GM18858 (cell line): ENCODE measurements around the gene KLRF2.
"Not testable (repeated sequence)": the region's sequence is repeated elsewhere in the genome, so short reads cannot be mapped to it uniquely, and the experiment has no call there.

Source experiments
- ATAC-seq: cut with Tn5 transposase; IDR thresholded peaks from one replicate; pipeline ENCODE4 v1.9.1; 2021; ENCODE audit not compliant: unreplicated experiment

Gene KLRF2, protein sequence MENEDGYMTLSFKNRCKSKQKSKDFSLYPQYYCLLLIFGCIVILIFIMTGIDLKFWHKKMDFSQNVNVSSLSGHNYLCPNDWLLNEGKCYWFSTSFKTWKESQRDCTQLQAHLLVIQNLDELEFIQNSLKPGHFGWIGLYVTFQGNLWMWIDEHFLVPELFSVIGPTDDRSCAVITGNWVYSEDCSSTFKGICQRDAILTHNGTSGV

DNA sequence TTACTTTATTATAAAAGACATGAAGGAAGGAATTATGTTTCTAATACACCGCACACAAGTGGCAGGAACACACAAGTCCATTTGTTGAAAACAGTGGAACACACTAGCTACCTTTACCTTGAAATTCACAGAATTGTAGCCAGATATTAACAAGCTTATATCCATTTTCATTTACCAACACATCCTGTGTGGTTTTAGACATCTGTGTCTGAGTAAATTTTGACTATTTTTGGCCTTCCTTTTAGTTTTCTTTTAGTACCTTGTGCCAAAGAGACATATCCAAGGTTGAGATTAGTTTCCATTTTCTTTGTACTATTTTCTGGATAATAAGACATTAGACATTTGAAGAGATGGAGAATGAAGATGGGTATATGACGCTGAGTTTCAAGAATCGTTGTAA, at the start of gene KLRF2:
Gene KLRF2 (plus strand): TSS at position 244 of the 400 bp plus-strand sequence. CDS start 107 bp downstream, at position 351.
- ATAC-seq: no peak

DNA sequence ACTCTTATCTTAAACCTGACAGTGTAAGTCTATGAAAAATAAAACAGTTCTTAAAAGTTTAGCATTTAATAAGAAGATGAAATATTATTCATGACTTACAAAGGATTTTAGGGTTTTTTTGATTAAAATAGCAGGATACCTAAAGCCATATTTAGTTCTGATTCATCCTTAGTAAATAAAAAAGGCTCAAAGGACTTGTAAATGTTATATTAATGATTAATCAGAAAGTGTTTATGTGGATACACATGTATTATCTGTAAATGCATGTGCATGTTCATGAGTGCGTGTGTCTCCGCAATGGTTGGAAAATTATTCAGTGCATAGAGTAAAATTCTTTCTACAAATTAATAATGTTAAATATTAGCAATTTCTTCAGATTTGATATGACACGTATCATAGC, 49.6 kb upstream of the KLRF2 start:
- ATAC-seq: no peak

GRCh38 chr12:9843407-9843806, 37.9 kb upstream of the KLRF2 start:
- ATAC-seq: no peak

DNA sequence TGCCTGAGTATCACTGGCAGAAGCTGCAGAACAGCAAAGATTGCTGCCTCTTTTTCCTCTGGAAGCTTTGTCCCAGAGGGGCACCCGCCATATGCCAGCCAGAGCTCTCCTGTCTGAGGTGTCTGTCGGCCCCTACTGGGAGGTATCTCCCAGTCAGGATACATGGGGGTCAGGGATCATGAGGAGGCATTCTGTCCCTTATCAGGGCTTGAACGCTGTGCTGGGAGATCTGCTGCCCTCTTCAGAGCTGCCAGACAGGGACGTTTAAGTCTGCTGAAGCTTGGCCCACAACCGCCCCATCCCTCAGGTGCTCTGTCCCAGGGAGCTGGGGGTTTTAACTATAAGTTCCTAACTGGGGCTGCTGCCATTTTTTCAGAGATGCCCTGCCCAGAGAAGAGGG, 32.4 kb upstream of the KLRF2 start:
- no peak for ATAC-seq

GRCh38 chr12:9851050-9851449, 30.2 kb upstream of the KLRF2 start:
- no peak for ATAC-seq

- ATAC-seq: no peak
Measured at GRCh38 chr12:9851927-9852326, 29.4 kb upstream of the KLRF2 start.

- ATAC-seq: no peak
Measured at GRCh38 chr12:9856151-9856550, 25.1 kb upstream of the KLRF2 start.

- no peak for ATAC-seq
Measured at GRCh38 chr12:9856894-9857293, 24.4 kb upstream of the KLRF2 start.

DNA sequence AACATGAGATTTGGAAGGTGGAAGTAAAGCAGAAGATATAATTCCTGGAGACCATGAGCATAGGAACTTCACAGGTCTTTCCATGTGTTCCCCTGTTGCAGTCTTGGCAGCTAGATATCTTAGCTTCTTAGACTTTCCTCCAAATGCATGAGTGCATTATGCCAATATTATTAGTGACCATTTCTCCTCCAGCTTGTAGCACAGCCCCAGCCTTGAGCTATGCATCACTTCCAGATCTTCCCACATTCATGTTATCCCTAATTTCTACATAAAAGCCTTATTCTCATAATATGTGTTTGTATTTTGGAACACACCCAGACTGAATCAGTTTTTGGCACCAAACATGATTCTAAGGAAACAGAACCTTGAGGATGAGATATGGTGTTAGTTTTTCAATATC, 23.2 kb upstream of the KLRF2 start:
- ATAC-seq: no peak

DNA sequence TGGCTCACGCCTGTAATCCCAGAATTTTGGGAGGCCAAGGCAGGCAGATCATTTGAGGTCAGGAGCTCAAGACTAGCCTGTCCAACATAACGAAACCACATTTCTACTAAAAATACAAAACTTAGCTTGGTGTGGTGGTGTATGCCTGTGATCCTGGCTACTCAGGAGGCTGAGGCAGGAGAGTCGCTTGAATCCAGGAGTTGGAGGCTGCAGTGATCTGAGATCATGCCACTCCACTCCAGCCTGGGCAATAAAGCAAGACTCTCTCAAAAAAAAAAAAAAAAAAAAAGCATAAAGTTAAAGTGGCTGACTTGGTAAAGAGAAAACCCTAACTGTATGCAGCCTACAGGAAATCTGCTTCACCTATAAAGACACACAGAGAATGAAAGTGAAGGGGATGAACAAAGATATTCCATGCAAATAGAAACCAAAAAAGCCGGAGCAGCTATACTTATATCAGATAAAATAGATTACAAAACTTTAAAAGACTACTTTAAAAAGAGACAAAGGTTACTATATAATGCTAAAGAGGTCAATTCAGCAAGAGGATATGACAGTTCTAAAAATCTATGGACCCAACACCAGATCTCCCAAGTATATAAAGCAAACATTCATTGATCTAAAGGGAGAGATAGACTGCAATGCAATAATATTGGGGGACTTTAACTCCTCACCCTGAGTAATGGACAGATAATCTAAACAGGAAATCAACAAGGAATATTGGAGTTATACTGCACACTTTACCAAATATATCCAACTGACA, 16.2 kb upstream of the KLRF2 start:
- no peak for ATAC-seq

GRCh38 chr12:9866860-9867269, 14.4 kb upstream of the KLRF2 start:
- no peak for ATAC-seq

DNA sequence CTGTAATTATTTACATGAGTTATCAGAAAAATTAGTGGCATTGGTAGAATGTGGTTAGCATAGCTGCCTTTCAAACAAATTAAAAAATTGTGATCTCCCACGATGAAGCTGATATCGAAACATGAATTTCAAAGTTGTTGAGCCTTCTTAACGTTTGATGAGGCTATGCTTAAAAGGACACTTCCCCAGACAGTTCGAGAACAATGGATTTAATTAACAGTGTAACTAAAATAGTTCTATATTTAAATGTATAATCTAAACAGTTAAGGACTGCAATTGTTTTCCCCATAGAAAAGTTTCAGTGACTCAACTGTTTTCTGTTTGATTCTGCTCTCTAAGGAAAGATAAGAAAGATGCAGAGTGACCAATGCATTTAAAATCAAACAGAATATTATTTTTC, 13.8 kb upstream of the KLRF2 start:
- no peak for ATAC-seq

DNA sequence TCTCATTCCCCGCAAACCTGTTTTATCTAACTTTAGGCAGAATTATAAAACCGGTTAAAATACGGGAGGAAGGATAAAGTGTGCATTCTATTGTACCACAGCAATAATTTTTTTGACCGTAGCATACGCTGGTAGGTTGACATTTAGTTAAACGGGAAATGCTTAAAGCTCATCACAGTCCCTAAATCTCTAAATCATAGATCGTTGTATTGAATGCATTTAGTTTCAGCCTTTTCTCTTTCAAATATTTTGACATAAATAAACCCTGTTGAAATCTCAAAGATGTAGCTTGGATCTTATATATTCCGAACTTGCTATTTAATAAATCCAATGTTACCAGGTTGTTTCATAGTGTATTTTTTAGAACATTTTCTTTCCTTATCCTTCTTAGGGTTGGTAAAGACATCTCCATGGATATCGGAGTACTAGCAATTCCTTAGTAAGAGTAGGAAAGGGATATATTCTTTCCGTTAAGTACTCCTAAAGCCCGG, 12.9 kb upstream of the KLRF2 start:
- no peak for ATAC-seq

GRCh38 chr12:9868951-9869306, 12.4 kb upstream of the KLRF2 start:
- ATAC-seq: no peak

DNA sequence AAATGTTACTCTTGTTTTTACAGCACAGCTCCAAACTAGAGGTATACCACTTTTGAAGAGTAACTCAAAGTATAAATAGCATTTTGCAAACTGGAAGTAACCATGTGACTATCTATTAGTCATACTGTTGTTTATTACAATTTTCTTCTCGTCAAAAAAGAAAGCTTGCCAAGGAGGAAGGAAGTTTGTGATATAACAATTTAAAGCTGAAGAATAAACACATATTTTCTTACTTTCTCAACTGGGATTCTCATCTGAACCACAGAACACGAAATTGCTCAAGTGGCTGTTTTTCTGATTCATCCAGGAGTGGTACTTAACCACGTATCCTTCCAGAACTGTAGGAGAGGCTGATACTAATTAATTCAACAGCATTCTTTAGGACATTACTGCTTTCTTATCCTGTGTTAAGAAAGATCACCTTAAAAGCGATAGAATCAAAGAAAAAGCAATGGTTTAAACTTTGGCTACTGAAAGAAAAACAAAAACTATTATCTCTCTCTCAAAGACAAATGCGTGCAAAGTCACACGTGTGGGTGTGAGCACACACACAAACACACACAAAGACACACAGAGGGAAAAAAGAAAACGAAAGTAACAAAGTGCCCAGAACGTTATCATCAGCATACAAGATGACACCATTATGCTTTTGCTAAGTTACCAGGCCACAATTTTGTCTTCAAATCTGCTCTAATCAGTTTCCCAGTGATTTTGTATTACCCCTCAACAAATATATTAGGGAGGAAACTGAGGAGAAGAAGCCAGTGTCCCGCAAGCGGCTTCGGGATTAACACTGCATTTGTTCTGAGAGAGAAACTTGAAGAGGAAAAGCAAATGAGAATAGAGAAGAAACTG, 11.8 kb upstream of the KLRF2 start, which contains the start of gene CLEC2B:
Gene CLEC2B (minus strand): TSS at position 48 of the 855 bp plus-strand sequence.
- ATAC-seq: no peak

DNA sequence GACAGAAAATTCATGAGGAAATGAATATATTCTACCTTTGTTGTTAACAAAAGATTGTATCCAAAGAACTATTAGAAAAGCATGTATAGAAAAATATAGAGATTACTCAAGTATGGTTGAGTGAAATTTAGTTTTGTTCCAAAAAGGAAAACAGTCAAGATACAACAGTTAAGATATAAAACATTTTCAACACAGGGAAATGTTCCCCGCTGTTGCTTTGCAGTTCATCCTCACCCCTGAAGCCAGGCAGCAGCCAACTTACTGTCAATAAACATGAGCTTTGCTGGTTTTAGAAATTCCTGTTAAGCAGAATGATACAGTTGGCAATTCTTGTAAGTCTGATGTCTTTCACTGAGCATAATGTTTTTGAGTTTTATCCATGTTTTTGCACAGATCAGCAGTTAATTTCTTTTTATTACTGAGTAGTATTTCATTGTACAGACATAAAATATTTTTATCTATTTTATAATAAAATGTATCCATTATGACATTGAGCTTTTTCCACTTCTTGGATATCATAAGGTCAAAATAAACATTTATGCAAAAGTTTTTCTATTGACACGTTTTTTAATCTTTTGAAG, 10.9 kb upstream of the KLRF2 start:
- no peak for ATAC-seq

DNA sequence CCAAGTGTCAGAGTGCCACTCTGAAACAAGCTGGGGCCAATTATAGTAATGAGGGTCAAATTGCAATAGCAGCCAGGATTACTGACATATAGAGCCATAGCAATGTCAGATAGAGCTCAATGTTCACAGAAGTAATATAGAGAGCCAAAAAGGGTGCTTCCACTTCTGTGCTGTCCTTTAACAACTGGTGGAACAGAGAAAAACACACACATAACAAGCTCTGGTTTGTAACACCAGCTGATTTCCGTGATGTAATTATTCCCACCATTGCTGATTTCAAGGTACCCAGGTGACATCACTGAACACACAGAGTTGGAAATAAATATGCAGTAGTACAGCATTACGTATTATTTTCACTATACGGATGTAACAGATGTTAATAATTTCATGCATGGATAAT, 9.1 kb upstream of the KLRF2 start:
- no peak for ATAC-seq

DNA sequence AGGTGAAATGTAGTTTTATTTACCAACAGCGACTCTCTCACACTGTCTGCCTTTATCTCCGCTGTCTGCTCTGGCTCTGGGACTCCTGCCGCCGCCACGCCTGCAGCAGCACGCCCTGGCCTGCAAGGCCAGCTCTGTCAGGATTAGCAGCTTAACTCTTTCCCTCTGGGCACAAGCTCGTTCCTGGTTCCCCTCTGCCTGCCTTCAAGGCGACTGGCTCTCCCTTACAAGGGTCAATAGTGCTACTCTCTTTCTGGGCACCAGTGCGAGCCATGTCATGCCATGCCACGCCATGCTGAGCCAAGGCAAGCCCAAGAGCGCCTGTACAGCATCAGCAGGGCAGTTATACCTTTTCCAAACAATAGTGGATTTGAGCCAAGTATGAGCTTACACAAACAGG, 8.5 kb upstream of the KLRF2 start:
- no peak for ATAC-seq

DNA sequence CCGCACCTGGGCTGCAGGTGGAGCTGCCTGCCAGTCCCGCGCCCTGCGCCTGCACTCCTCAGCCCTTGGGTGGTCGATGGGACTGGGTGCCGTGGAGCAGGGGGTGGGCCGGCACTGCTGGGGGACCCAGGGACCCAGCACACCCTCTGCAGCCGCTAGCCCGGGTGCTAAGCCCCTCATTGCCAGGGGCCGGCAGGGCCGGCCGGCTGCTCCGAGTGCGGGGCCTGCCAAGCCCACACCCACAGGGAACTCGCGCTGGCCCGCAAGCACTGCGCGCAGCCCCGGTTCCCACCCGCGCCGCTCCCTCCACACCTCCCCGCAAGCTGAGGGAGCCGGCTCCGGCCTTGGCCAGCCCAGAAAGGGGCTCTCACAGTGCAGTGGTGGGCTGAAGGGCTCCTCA, 5.2 kb upstream of the KLRF2 start:
- ATAC-seq: not testable (repeated sequence)

GRCh38 chr12:9880532-9881078, 684 bp upstream of the KLRF2 start:
- no peak for ATAC-seq

GRCh38 chr12:9881988-9882387, 699 bp downstream of the KLRF2 start:
- ATAC-seq: no peak
